ENCODE results near the gene SH2B2. TPM values are rescaled to one million over a fixed set of nuclear protein-coding genes. Genes with fewer than 3 reads are reported as not detected.

Gene SH2B2
- total RNA-seq, 2 experiments from 2014 or later: 2.9 to 3.6 TPM

GRCh38 chr7:102275123-102275703, 11.5 kb upstream of the SH2B2 start:
- Mint-ChIP-seq H3K27ac (no peak overlapping the region), H3K36me3 (no peaks in the 10 kb centered on the region), H3K27me3 (no peaks in the 10 kb centered on the region), H3K4me3 (no peak overlapping the region), H3K4me1 (peaks cover 3% of the 10 kb centered on the region), H3K9me3 (no peaks in the 10 kb centered on the region)
- no peak for DNase-seq

- no peaks in the 10 kb centered on the region for H3K36me3 Mint-ChIP-seq
- no peak overlapping the region for H3K4me3 Mint-ChIP-seq
- no peak for DNase-seq
- H3K4me1 Mint-ChIP-seq: no peaks in the 10 kb centered on the region
- H3K27me3 Mint-ChIP-seq: no peaks in the 10 kb centered on the region
- H3K9me3 Mint-ChIP-seq: no peaks in the 10 kb centered on the region
- H3K27ac Mint-ChIP-seq: no peak overlapping the region
These were observed 8.8 kb upstream of the SH2B2 start for GRCh38 chr7:102277901-102278300.

GRCh38 chr7:102279537-102280400, 6.9 kb upstream of the SH2B2 start:
- H3K9me3 Mint-ChIP-seq: no peaks in the 10 kb centered on the region
- H3K4me3 Mint-ChIP-seq: no peak overlapping the region
- H3K27ac Mint-ChIP-seq: no peak overlapping the region
- H3K36me3 Mint-ChIP-seq: no peaks in the 10 kb centered on the region
- peak; percentile 69 for DNase-seq
- H3K4me1 Mint-ChIP-seq: peaks cover 4% of the 10 kb centered on the region
- peaks cover 2% of the 10 kb centered on the region for H3K27me3 Mint-ChIP-seq

GRCh38 chr7:102280521-102280920, 6.1 kb upstream of the SH2B2 start:
- peaks cover 9% of the 10 kb centered on the region for H3K27me3 Mint-ChIP-seq
- DNase-seq: no peak
- H3K9me3 Mint-ChIP-seq: no peaks in the 10 kb centered on the region
- H3K27ac Mint-ChIP-seq: no peak overlapping the region
- H3K4me1 Mint-ChIP-seq: peaks cover 10% of the 10 kb centered on the region
- no peak overlapping the region for H3K4me3 Mint-ChIP-seq
- H3K36me3 Mint-ChIP-seq: no peaks in the 10 kb centered on the region

- H3K4me1 Mint-ChIP-seq: peaks cover 10% of the 10 kb centered on the region
- DNase-seq: no peak
- H3K27me3 Mint-ChIP-seq: peaks cover 10% of the 10 kb centered on the region
- no peak overlapping the region for H3K4me3 Mint-ChIP-seq
- no peaks in the 10 kb centered on the region for H3K9me3 Mint-ChIP-seq
- H3K36me3 Mint-ChIP-seq: no peaks in the 10 kb centered on the region
- H3K27ac Mint-ChIP-seq: no peak overlapping the region
These were observed 4.9 kb upstream of the SH2B2 start for GRCh38 chr7:102281785-102282184.

- H3K36me3 Mint-ChIP-seq: no peaks in the 10 kb centered on the region
- no peak overlapping the region for H3K4me3 Mint-ChIP-seq
- no peak overlapping the region for H3K27ac Mint-ChIP-seq
- no peaks in the 10 kb centered on the region for H3K9me3 Mint-ChIP-seq
- H3K27me3 Mint-ChIP-seq: peaks cover 10% of the 10 kb centered on the region
- DNase-seq: no peak
- peaks cover 10% of the 10 kb centered on the region for H3K4me1 Mint-ChIP-seq
These were observed 4.0 kb upstream of the SH2B2 start for GRCh38 chr7:102282465-102283362.

- no peak overlapping the region for H3K4me3 Mint-ChIP-seq
These were observed 3.0 kb upstream of the SH2B2 start for GRCh38 chr7:102283477-102284189.

GRCh38 chr7:102284399-102284798, 2.3 kb upstream of the SH2B2 start:
- Mint-ChIP-seq H3K27me3 (peaks cover 17% of the 10 kb centered on the region), H3K4me1 (peaks cover 23% of the 10 kb centered on the region), H3K36me3 (no peaks in the 10 kb centered on the region), H3K27ac (no peak overlapping the region), H3K9me3 (no peaks in the 10 kb centered on the region), H3K4me3 (no peak overlapping the region)
- no peak for DNase-seq

More at GRCh38 chr7:102283477-102284189, 3.0 kb upstream of the SH2B2 start:
- DNase-seq: no peak
- Mint-ChIP-seq H3K27me3 (peaks cover 14% of the 10 kb centered on the region), H3K36me3 (no peaks in the 10 kb centered on the region), H3K27ac (no peak overlapping the region), H3K9me3 (no peaks in the 10 kb centered on the region), H3K4me1 (peaks cover 16% of the 10 kb centered on the region)

- Mint-ChIP-seq H3K4me3 (peak overlapping the region; percentile 55), H3K9me3 (no peaks in the 10 kb centered on the region), H3K4me1 (peaks cover 26% of the 10 kb centered on the region), H3K27ac (no peak overlapping the region), H3K36me3 (no peaks in the 10 kb centered on the region), H3K27me3 (peaks cover 17% of the 10 kb centered on the region)
- DNase-seq: no peak
These were observed 1.7 kb upstream of the SH2B2 start for GRCh38 chr7:102284891-102285539.

GRCh38 chr7:102285540-102286236, 980 bp upstream of the SH2B2 start:
- H3K4me1 Mint-ChIP-seq: peaks cover 26% of the 10 kb centered on the region
- no peak for DNase-seq
- peaks cover 17% of the 10 kb centered on the region for H3K27me3 Mint-ChIP-seq
- no peak overlapping the region for H3K27ac Mint-ChIP-seq
- peak overlapping the region; percentile 55 for H3K4me3 Mint-ChIP-seq
- H3K36me3 Mint-ChIP-seq: no peaks in the 10 kb centered on the region
- H3K9me3 Mint-ChIP-seq: no peaks in the 10 kb centered on the region

GRCh38 chr7:102287111-102287980, 678 bp downstream of the SH2B2 start:
- no peak overlapping the region for H3K27ac Mint-ChIP-seq
- peaks cover 17% of the 10 kb centered on the region for H3K27me3 Mint-ChIP-seq
- H3K36me3 Mint-ChIP-seq: no peaks in the 10 kb centered on the region
- peaks cover 36% of the 10 kb centered on the region for H3K4me1 Mint-ChIP-seq
- peak overlapping the region; percentile 62 for H3K4me3 Mint-ChIP-seq
- DNase-seq: peak; percentile 29
- H3K9me3 Mint-ChIP-seq: no peaks in the 10 kb centered on the region

GRCh38 chr7:102287981-102288278, 1.3 kb downstream of the SH2B2 start:
- H3K4me3 Mint-ChIP-seq: peak overlapping the region; percentile 47
- no peaks in the 10 kb centered on the region for H3K9me3 Mint-ChIP-seq
- peaks cover 17% of the 10 kb centered on the region for H3K27me3 Mint-ChIP-seq
- no peak for DNase-seq
- peaks cover 36% of the 10 kb centered on the region for H3K4me1 Mint-ChIP-seq
- no peak overlapping the region for H3K27ac Mint-ChIP-seq
- H3K36me3 Mint-ChIP-seq: no peaks in the 10 kb centered on the region

- no peak for DNase-seq
- Mint-ChIP-seq H3K4me3 (peak overlapping the region; percentile 43), H3K27me3 (peaks cover 17% of the 10 kb centered on the region), H3K36me3 (no peaks in the 10 kb centered on the region), H3K4me1 (peaks cover 36% of the 10 kb centered on the region), H3K9me3 (no peaks in the 10 kb centered on the region), H3K27ac (no peak overlapping the region)
These were observed 1.7 kb downstream of the SH2B2 start for GRCh38 chr7:102288285-102288930.
